ENCODE data around the gene WDR27.

The WDR27 gene

DNA sequence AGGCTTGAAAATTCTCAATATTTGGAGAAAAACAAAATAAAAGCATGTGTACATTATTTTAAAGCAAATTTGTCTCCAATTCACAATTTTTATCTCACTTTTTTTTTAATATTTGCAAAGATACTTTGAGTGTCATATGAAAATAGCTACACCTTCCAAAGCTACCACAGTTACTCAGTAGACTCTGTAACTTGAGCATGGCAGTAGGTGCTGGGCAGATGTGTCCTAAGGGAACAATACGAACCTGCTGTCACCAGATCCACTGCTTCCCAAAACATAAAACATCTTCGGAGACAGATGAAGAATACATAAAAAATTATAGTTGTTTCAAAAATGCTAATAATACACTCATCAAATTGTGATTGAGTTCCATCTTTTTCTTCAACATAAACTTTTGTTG is 10.6 kb downstream of the WDR27 start:
- no peak overlapping the region for H3K27ac ChIP-seq
- TF ChIP-seq, protein P1, sequence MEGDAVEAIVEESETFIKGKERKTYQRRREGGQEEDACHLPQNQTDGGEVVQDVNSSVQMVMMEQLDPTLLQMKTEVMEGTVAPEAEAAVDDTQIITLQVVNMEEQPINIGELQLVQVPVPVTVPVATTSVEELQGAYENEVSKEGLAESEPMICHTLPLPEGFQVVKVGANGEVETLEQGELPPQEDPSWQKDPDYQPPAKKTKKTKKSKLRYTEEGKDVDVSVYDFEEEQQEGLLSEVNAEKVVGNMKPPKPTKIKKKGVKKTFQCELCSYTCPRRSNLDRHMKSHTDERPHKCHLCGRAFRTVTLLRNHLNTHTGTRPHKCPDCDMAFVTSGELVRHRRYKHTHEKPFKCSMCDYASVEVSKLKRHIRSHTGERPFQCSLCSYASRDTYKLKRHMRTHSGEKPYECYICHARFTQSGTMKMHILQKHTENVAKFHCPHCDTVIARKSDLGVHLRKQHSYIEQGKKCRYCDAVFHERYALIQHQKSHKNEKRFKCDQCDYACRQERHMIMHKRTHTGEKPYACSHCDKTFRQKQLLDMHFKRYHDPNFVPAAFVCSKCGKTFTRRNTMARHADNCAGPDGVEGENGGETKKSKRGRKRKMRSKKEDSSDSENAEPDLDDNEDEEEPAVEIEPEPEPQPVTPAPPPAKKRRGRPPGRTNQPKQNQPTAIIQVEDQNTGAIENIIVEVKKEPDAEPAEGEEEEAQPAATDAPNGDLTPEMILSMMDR (conservative IDR thresholded peaks at IDR 0.05), result no peak

- no peak overlapping the region for H3K27ac ChIP-seq
- TF ChIP-seq, protein P1 (conservative IDR thresholded peaks at IDR 0.05), result no peak
These were observed 12.5 kb downstream of the WDR27 start for GRCh38 chr6:169689287-169689686.

DNA sequence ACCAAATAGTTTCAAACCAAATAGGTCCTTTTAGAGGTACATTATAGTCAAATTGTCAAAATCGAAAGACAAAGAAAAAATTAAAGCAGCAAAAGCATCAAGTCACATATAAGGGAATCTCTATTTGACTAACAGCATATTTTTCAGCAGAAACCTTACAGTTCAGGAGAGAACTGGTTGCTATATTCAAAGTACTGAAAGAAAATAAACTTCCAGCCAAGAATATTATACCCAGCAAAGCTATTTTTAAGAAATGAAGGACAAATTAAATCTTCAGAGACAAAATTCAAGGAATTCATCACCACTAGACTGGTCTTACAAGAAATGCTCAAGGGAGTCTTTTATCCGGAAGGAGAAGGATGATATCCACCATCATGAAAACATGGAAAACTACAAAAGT is 16.0 kb downstream of the WDR27 start:
- TF ChIP-seq, protein P1 (conservative IDR thresholded peaks at IDR 0.05), result no peak

DNA sequence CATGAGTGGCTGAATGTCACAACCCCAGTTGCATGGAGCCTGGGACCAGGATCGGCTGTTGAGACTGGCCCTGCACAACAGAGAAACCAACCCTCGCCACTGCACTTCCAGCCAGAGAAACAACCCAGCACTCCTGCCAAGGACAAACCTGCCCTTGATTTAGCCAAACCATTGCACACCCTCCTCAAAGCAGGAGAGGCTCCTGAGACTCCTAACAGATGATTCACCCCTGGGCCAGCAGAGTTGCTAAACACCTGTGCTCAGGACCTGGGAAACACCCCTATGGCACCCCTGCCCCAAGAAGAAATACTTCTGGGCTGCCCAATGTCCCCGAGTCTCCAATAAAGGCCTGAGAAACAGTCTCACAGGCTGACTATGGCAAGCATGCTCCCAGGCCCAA is 17.8 kb downstream of the WDR27 start:
- H3K27ac ChIP-seq, result no peak overlapping the region
- TF ChIP-seq, protein P1 (conservative IDR thresholded peaks at IDR 0.05), result no peak

More for the DNA sequence above, 16.0 kb downstream of the WDR27 start:
- H3K27ac ChIP-seq, result no peak overlapping the region

- TF ChIP-seq, protein P1 (conservative IDR thresholded peaks at IDR 0.05), result no peak
- H3K27ac ChIP-seq, result no peak overlapping the region
These were observed 23.5 kb downstream of the WDR27 start for GRCh38 chr6:169678342-169678741.

DNA sequence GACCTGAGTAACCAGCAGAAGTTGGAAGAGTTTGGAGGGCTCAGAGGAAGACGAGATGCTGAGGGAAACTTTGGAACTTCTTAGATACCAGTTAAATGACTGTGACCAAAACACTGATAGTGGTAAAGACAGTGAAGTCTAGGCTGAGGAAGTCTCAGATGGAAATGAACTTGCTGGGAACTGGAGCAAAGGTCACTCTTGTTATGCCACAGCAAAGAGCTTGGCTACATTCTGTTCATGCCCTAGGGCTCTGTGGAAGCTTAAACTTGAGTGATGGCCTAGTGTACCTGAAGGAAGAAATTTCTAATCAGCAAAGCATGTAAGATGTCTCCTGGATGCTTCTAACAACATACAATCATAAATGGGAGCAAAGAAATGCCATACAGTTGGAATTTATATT is 24.7 kb downstream of the WDR27 start:
- H3K27ac ChIP-seq, result no peak overlapping the region
- TF ChIP-seq, protein P1 (conservative IDR thresholded peaks at IDR 0.05), result no peak

GRCh38 chr6:169675011-169675410 is 26.8 kb downstream of the WDR27 start:
- TF ChIP-seq, protein P1 (conservative IDR thresholded peaks at IDR 0.05), result no peak
- no peak overlapping the region for H3K27ac ChIP-seq

- H3K27ac ChIP-seq, result no peak overlapping the region
- TF ChIP-seq, protein P1 (conservative IDR thresholded peaks at IDR 0.05), result no peak
These were observed 30.3 kb downstream of the WDR27 start for GRCh38 chr6:169671563-169671962.
